Large intestine (tissue), 3 donors: Measurements from ENCODE around the gene TPRG1L. TPM values are rescaled to one million over a fixed set of nuclear protein-coding genes. Genes with fewer than 3 reads are reported as not detected.
"Not testable (repeated sequence)": the region's sequence is repeated elsewhere in the genome, so short reads cannot be mapped to it uniquely, and the experiment has no call there.

Experiments used
- DNase-seq, 2 donors: peaks; one replicate each; pipeline versions ENCODE4 v3.0.0 to v3.0.0-alpha.2; 2013
- H3K27ac ChIP-seq: one replicate; pipeline ENCODE4 v1.5.1; 2013; ENCODE audit warnings: low read length
- H3K27me3 ChIP-seq: 2 replicates; pipeline ENCODE4 v1.6.1; 2013; ENCODE audit warnings: low read length; ENCODE audit not compliant: control insufficient read depth, insufficient read depth
- H3K36me3 ChIP-seq: 2 replicates; pipeline ENCODE4 v1.6.1; 2013; ENCODE audit warnings: low read length; ENCODE audit not compliant: control insufficient read depth, insufficient read depth
- H3K4me1 ChIP-seq: one replicate; pipeline ENCODE4 v1.6.1; 2013; ENCODE audit warnings: low read length; ENCODE audit not compliant: control insufficient read depth, insufficient read depth
- H3K4me3 ChIP-seq: one replicate; pipeline ENCODE4 v1.5.1; 2013; ENCODE audit warnings: low read length
- H3K9me3 ChIP-seq: one replicate; pipeline ENCODE4 v1.6.1; 2013; ENCODE audit warnings: mild to moderate bottlenecking, low read depth, low read length, moderate library complexity; ENCODE audit not compliant: control insufficient read depth
- WGBS: methylation state at CpG from one replicate; pipeline ENCODE4 v1.1.5; 2013; ENCODE audit warnings: low lambda C conversion rate; ENCODE audit not compliant: insufficient coverage; 5-methylcytosine and 5-hydroxymethylcytosine counted together
- polyA plus RNA-seq: library from polyadenylated mRNA; unstranded; fragments of 120-200 nt; gene quantifications from one replicate; pipeline ENCODE4 v1.2.1, GENCODE V29; 2013

TPRG1L gene
- polyA plus RNA-seq, 1 donor, result 81.6 TPM

- no peaks in the 10 kb centered on the region for H3K27me3 ChIP-seq
- peaks cover 25% of the 10 kb centered on the region for H3K4me1 ChIP-seq
- no peaks in the 10 kb centered on the region for H3K9me3 ChIP-seq
- no peak overlapping the region for H3K4me3 ChIP-seq
- WGBS, result no CpG with 5 or more reads among the region's 21 CpGs
- peak; percentile 64 to 72 for DNase-seq
- H3K27ac ChIP-seq, result no peak overlapping the region
- no peaks in the 10 kb centered on the region for H3K36me3 ChIP-seq
These were observed 5.7 kb upstream of the TPRG1L start for GRCh38 chr1:3618881-3619671.

GRCh38 chr1:3620708-3621107 lies 4.1 kb upstream of the TPRG1L start:
- Histone ChIP-seq H3K27me3 (no peaks in the 10 kb centered on the region), H3K27ac (no peak overlapping the region), H3K9me3 (no peaks in the 10 kb centered on the region), H3K36me3 (no peaks in the 10 kb centered on the region), H3K4me3 (no peak overlapping the region), H3K4me1 (peaks cover 24% of the 10 kb centered on the region)
- DNase-seq, result no peak
- WGBS, result 100% methylated on average over 1 of the region's 12 CpGs

GRCh38 chr1:3621151-3621671 lies 3.6 kb upstream of the TPRG1L start:
- not testable (repeated sequence) for DNase-seq

GRCh38 chr1:3622102-3622501 lies 2.7 kb upstream of the TPRG1L start:
- H3K36me3 ChIP-seq, DNase-seq, H3K27ac ChIP-seq, H3K27me3 ChIP-seq, H3K4me3 ChIP-seq, H3K9me3 ChIP-seq: not testable (repeated sequence)
- WGBS, result 100% methylated on average over 1 of the region's 9 CpGs
- peaks cover 30% of the 10 kb centered on the region for H3K4me1 ChIP-seq

More at GRCh38 chr1:3621151-3621671, 3.6 kb upstream of the TPRG1L start:
- H3K36me3 ChIP-seq, H3K9me3 ChIP-seq, H3K27me3 ChIP-seq, H3K27ac ChIP-seq, H3K4me3 ChIP-seq: not testable (repeated sequence)
- H3K4me1 ChIP-seq, result peaks cover 28% of the 10 kb centered on the region
- no CpG with 5 or more reads among the region's 15 CpGs for WGBS

- WGBS, result no CpG with 5 or more reads among the region's 23 CpGs
- H3K4me1 ChIP-seq, result peaks cover 30% of the 10 kb centered on the region
- H3K27ac ChIP-seq, result peak overlapping the region; percentile 71
- no peaks in the 10 kb centered on the region for H3K27me3 ChIP-seq
- peak overlapping the region; percentile 85 for H3K4me3 ChIP-seq
- DNase-seq, result no peak
- peaks cover 20% of the 10 kb centered on the region for H3K36me3 ChIP-seq
- H3K9me3 ChIP-seq, result no peaks in the 10 kb centered on the region
These were observed 1.2 kb upstream of the TPRG1L start for GRCh38 chr1:3623441-3624199.

- peaks cover 36% of the 10 kb centered on the region for H3K36me3 ChIP-seq
- 18% methylated on average over 2 of the region's 71 CpGs for WGBS
- no peaks in the 10 kb centered on the region for H3K9me3 ChIP-seq
- peaks cover 24% of the 10 kb centered on the region for H3K4me1 ChIP-seq
- peak overlapping the region; percentile 94 for H3K27ac ChIP-seq
- peak; percentile 69 to 88 for DNase-seq
- no peaks in the 10 kb centered on the region for H3K27me3 ChIP-seq
- H3K4me3 ChIP-seq, result peak overlapping the region; percentile 68
These were observed 514 bp downstream of the TPRG1L start for GRCh38 chr1:3625151-3625907.

- no peaks in the 10 kb centered on the region for H3K27me3 ChIP-seq
- H3K36me3 ChIP-seq, result peaks cover 41% of the 10 kb centered on the region
- no peaks in the 10 kb centered on the region for H3K9me3 ChIP-seq
- H3K27ac ChIP-seq, result peak overlapping the region; percentile 94
- peak overlapping the region; percentile 68 for H3K4me3 ChIP-seq
- peaks cover 24% of the 10 kb centered on the region for H3K4me1 ChIP-seq
- no peak for DNase-seq
- WGBS, result no CpG with 5 or more reads among the region's 4 CpGs
These were observed 1.2 kb downstream of the TPRG1L start for GRCh38 chr1:3626025-3626424.

- no CpG with 5 or more reads among the region's 26 CpGs for WGBS
- H3K27ac ChIP-seq, result no peak overlapping the region
- DNase-seq, result no peak
- peaks cover 14% of the 10 kb centered on the region for H3K4me1 ChIP-seq
- H3K27me3 ChIP-seq, result no peaks in the 10 kb centered on the region
- H3K4me3 ChIP-seq, result no peak overlapping the region
- H3K36me3 ChIP-seq, result peaks cover 47% of the 10 kb centered on the region
- H3K9me3 ChIP-seq, result no peaks in the 10 kb centered on the region
These were observed 2.9 kb downstream of the TPRG1L start for GRCh38 chr1:3627515-3628253.

- H3K9me3 ChIP-seq, result no peaks in the 10 kb centered on the region
- H3K27ac ChIP-seq, result no peak overlapping the region
- peaks cover 51% of the 10 kb centered on the region for H3K36me3 ChIP-seq
- DNase-seq, result no peak
- no peak overlapping the region for H3K4me3 ChIP-seq
- H3K4me1 ChIP-seq, result peaks cover 8% of the 10 kb centered on the region
- H3K27me3 ChIP-seq, result no peaks in the 10 kb centered on the region
- WGBS, result 100% methylated on average over 1 of the region's 10 CpGs
These were observed 3.6 kb downstream of the TPRG1L start for GRCh38 chr1:3628445-3628844.
